ENCODE measurements around the gene TTF2.

DNA sequence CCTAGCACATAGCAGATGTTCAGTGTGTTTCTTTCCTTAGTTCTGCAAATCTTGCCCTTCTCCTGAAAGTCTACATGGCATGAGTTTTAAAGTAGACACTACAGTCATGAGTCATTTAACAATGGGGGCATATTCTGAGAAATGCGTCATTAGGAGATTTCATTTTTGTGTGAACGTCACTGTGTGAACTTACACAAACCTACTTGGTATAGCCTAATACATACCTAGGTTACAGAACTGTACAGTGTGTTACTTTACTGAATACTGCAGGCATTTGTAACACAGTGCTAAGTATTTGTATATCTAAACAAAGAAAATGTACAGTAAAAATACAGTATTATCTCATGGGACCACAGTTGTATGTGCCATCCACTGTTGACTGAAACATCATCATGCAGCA lies 10.0 kb downstream of the TTF2 start:
- TF ChIP-seq FOSL1 (IDR thresholded peaks at IDR 0.05; ENCODE audit: insufficient read depth, low read depth, low read length) (no peak), NRF1 (IDR thresholded peaks at IDR 0.05; ENCODE audit: low read depth, low read length) (no peak), CTCF (IDR thresholded peaks at IDR 0.05; ENCODE audit: control extremely low read depth in 1 of 3, insufficient read depth in 1 of 3, low read depth in 1 of 3, low read length in 3 of 3) (no peak), POLR2AphosphoS5 (IDR thresholded peaks at IDR 0.05; ENCODE audit: low read depth, low read length) (no peak), SP1 (IDR thresholded peaks at IDR 0.05; ENCODE audit: low read depth, low read length) (no peak), GTF2F1 (IDR thresholded peaks at IDR 0.05; ENCODE audit: borderline replicate concordance, low read depth, low read length) (no peak), POLR2A (IDR thresholded peaks at IDR 0.05; ENCODE audit: control extremely low read depth in 1 of 2, low read depth in 2 of 2, low read length in 2 of 2) (no peak), KDM1A (IDR thresholded peaks at IDR 0.05; ENCODE audit: borderline replicate concordance, low read length) (no peak), NANOG (IDR thresholded peaks at IDR 0.05; ENCODE audit: insufficient read depth, low read depth, low read length, poor library complexity, severe bottlenecking) (no peak), CREB1 (IDR thresholded peaks at IDR 0.05) (no peak), ZNF274 (IDR thresholded peaks at IDR 0.05; ENCODE audit: borderline replicate concordance, extremely low read depth, low read length) (no peak), RNF2 (IDR thresholded peaks at IDR 0.05; ENCODE audit: borderline replicate concordance, low read depth, low read length, missing control alignments, poor library complexity, severe bottlenecking) (no peak)
